GM12891 (cell line): ENCODE measurements around the gene PLCXD3.
"Not testable (repeated sequence)": the region's sequence is repeated elsewhere in the genome, so short reads cannot be mapped to it uniquely, and the experiment has no call there.

Source experiments
- DNase-seq: peaks from one replicate; pipeline ENCODE4 v3.0.0; 2011; ENCODE audit warnings: low spot score; ENCODE audit not compliant: insufficient read length
- FAIRE-seq: peaks from 2 replicates; lab custom pipeline; 2011; peaks lifted over from hg19 to GRCh38; lab: Jason Lieb, UNC
- PAX5 ChIP-seq: IDR thresholded peaks from 2 replicates; pipeline ENCODE4 v1.6.1; 2011; ENCODE audit warnings: low read length, moderate library complexity, mild to moderate bottlenecking; ENCODE audit not compliant: insufficient read depth, severe bottlenecking
- POLR2A ChIP-seq: IDR thresholded peaks from 2 replicates; pipeline ENCODE4 v1.6.1; 2011; ENCODE audit warnings: low read depth, low read length, control low read depth
- POLR2AphosphoS5 ChIP-seq: IDR thresholded peaks from 2 replicates; pipeline ENCODE4 v1.6.1; 2011; ENCODE audit warnings: low read depth, low read length, control low read depth
- POU2F2 ChIP-seq: IDR thresholded peaks from 2 replicates; pipeline ENCODE4 v1.6.1; 2011; ENCODE audit warnings: low read depth, mild to moderate bottlenecking, control low read depth, low read length, moderate library complexity
- SPI1 ChIP-seq: IDR thresholded peaks from 2 replicates; pipeline ENCODE4 v1.6.1; 2011; ENCODE audit warnings: low read depth, low read length, control low read depth
- TAF1 ChIP-seq: IDR thresholded peaks from 2 replicates; pipeline ENCODE4 v1.6.1; 2011; ENCODE audit warnings: low read depth, low read length, control low read depth

PLCXD3 gene

GRCh38 chr5:41503310-41503709 is 7.1 kb downstream of the PLCXD3 start:
- FAIRE-seq, result no peak
- DNase-seq, result no peak
- TF ChIP-seq SPI1 (no peak), TAF1 (no peak), PAX5 (no peak), POLR2A (no peak)

- not testable (repeated sequence) for DNase-seq, FAIRE-seq
Measured at GRCh38 chr5:41493490-41494126, 16.8 kb downstream of the PLCXD3 start.

- TF ChIP-seq POU2F2 (no peak), PAX5 (no peak), TAF1 (no peak), POLR2A (no peak), SPI1 (no peak), POLR2AphosphoS5 (no peak)
- FAIRE-seq (no peak), DNase-seq (no peak)
Measured at GRCh38 chr5:41485533-41485932, 24.9 kb downstream of the PLCXD3 start.

- DNase-seq, result no peak
- TF ChIP-seq POLR2AphosphoS5 (no peak), PAX5 (no peak), POU2F2 (no peak), TAF1 (no peak), POLR2A (no peak), SPI1 (no peak)
- FAIRE-seq, result no peak
Measured at GRCh38 chr5:41482715-41483114, 27.7 kb downstream of the PLCXD3 start.

- FAIRE-seq, result no peak
- DNase-seq, result no peak
- no peak for TF ChIP-seq POLR2AphosphoS5
- no peak for TF ChIP-seq PAX5
- TF ChIP-seq SPI1, result no peak
- no peak for TF ChIP-seq POU2F2
- TF ChIP-seq TAF1, result no peak
- TF ChIP-seq POLR2A, result no peak
Measured at GRCh38 chr5:41482173-41482572, 28.2 kb downstream of the PLCXD3 start.

- not testable (repeated sequence) for DNase-seq, FAIRE-seq
Measured at GRCh38 chr5:41471571-41472208, 38.7 kb downstream of the PLCXD3 start.

- DNase-seq (no peak), FAIRE-seq (no peak)
- no peak for TF ChIP-seq POLR2A
Measured at GRCh38 chr5:41465493-41466171, 44.8 kb downstream of the PLCXD3 start.

GRCh38 chr5:41459557-41459956 is 50.8 kb downstream of the PLCXD3 start:
- TF ChIP-seq TAF1 (no peak), SPI1 (no peak), PAX5 (no peak), POLR2A (no peak), POLR2AphosphoS5 (no peak), POU2F2 (no peak)
- FAIRE-seq (no peak), DNase-seq (no peak)

GRCh38 chr5:41457094-41457493 is 53.3 kb downstream of the PLCXD3 start:
- TF ChIP-seq SPI1 (no peak), PAX5 (no peak), TAF1 (no peak), POLR2AphosphoS5 (no peak), POU2F2 (no peak), POLR2A (no peak)
- DNase-seq, result no peak
- no peak for FAIRE-seq

GRCh38 chr5:41452506-41452905 is 57.9 kb downstream of the PLCXD3 start:
- DNase-seq (no peak), FAIRE-seq (no peak)
- TF ChIP-seq SPI1, result no peak
- no peak for TF ChIP-seq POU2F2
- no peak for TF ChIP-seq PAX5
- no peak for TF ChIP-seq POLR2AphosphoS5
- TF ChIP-seq TAF1, result no peak
- no peak for TF ChIP-seq POLR2A
